SKM-1 (cell line): Measurements from ENCODE around the gene NAALADL2.
"Not testable (repeated sequence)": the region's sequence is repeated elsewhere in the genome, so short reads cannot be mapped to it uniquely, and the experiment has no call there.

Source experiments
- DNase-seq: peaks from one replicate; lab custom pipeline; 2025; ENCODE audit not compliant: unreplicated experiment; lab: John Stamatoyannopoulos, UW

NAALADL2 gene

DNA sequence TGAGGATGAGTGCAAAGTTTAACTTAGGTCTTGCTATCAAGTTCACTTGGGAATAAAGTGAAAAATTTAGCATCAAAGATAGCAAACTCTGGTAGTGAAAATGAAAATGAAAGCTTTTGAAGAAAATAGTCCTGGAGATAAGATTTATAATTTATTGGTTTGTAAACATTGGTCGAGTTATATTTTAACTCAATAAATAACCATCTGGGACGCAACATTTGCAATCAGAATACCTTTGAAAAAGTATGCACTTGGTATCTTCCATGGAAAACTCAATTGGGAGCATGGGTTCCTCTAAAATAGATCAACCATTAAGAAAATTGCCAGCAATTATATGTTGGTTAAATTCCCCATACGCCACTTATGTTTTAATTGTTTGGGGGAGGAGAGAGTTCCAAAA is 209.5 kb downstream of the NAALADL2 start:
- DNase-seq = no peak

DNA sequence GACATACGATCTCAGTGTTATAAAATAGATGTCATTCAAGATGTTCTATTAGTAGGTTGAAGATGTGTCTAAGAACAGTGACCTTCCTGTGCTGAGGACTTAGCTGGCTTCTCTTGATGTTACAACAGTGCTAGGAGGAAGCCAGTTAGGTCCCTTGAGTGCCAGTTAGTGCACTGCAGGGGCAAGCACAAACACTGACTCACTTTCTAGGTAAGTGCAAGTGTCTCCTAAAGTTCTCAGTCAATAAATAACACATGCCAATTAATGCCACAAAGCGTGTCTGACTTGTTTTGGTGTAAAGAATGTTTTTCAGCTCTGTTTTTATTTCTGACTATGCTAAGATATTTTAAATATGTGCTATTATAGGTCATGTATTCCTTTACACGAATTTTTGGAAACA is 211.8 kb downstream of the NAALADL2 start:
- no peak for DNase-seq

DNA sequence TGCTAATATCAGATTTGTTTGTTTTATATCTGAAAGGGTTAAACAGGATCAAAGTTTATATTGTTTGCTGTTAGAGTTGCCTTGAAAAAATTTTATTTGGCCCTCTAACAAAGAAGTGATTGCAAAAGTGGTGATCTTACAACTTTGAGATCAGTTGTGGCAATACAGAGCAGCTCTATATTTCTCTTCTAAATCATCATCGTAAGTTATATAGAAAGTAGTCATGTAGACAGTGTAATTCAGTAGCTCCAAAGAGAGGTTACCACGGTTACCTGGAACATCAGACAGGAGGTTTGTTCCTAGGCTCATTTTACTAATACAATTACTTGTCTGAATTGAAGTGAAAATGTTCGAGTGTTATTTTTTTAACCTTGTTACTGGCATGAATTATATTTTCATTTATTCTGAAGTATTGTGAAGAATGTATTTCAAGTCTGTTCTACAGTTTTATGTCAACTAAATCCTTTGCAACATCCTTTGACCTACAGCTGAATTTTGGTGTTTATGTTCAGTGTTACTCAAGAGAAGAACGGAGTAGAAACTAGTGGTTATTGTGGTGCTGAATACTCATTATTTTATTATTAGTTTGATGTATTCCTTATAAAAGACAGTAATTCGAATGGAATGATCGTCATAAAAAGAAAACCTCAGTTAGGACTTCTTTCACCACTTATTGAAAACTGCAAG is 214.2 kb downstream of the NAALADL2 start:
- DNase-seq = no peak

DNA sequence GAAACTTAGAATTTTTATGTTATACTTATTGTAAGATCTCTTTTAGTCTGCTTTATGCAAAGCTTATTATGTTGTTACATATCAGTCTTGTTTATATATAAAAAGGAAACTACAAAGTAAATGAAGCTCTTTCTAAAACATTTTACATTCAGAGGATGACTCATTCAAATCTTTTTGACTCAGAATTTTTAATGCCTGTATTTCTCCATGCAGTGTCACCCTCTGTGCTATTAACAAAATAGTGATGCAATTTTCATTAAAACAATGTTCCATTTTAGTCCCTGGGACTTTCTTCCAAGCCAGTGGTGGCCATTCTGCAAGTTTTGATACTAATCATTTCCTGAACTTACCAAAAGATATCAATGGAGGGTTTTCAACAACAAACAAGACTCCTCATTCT is 216.1 kb downstream of the NAALADL2 start:
- DNase-seq = no peak

DNA sequence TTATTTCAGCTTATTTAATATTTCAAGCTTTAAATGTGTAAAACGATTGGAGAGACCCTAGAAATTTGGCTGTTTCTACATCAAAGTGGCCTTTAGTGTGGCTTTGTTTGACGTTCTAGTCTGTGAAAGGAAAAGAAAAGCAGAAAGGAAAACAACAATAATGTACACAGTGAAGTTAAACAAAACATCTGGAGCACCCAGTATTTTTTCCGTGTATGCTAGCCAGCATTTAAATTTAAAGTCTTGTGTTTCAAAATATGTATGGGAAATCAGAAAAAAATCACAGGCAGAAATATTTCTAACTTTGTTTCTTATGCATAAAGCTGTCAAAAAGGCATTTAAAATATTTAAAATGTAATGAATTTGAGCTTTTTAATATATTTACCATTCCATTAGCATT is 218.1 kb downstream of the NAALADL2 start:
- no peak for DNase-seq

DNA sequence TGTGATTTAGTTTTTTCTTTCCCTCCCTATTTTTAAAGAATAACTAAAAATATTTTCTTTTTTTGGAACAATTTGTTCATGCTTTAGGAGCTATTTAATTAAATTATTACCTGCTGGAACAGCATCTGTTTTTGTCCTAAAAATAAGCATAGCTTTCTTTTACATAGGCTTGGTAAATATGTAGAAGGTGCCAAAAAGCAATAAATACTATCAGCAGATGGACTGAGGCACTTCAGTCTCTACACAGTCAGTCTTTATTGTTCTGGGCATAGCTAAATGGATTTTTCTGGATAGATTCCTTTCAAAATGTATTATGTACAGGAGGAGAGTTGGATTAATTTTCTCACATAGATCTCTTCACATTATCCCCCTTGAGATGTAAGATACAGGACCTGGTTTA is 223.5 kb downstream of the NAALADL2 start:
- no peak for DNase-seq

DNA sequence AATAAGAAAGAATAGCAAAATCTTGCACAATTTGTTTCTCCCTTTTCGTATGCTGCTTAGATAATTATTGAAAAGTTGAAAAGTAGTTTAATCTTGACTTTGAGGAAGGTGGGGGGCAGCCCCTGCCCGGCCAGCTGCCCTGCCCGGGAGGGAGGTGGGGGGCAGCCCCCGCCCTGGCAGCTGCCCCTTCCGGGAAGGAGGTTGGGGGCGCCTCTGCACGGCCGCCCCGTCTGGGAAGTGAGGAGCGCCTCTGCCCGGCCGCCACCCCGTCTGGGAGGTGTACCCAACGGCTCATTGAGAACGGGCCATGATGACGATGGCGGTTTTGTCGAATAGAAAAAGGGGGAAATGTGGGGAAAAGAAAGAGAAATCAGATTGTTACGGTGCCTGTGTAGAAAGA is 228.0 kb downstream of the NAALADL2 start:
- not testable (repeated sequence) for DNase-seq

DNA sequence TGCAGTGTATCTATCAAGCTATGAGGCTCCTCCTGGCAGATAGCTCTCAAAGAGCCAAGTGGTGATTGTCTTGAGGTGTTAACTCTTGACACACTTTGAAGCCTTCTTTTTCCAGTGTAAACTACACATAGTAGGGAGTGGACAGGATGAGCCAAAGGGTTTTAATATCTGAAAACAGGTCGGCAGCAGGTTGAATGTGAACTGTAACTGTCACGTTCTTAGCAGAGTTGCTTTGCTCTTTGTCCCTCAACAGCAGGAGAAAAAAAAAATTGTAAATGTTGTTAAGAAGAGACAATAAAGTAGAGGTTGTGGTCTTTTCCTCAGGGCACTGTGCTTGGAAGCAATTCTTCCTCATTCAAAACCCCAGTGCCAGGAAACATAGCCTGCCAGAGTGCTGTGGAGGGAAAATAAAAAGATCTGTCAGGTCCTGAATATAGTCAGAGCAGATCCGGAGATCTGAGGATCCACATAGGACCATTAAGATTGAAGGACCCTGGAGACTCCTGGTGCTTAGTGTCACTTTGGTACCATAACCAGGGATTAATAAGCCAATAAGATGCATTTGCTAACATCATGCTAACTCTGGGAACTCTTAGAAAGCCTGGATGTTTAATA is 229.7 kb downstream of the NAALADL2 start:
- DNase-seq = no peak

DNA sequence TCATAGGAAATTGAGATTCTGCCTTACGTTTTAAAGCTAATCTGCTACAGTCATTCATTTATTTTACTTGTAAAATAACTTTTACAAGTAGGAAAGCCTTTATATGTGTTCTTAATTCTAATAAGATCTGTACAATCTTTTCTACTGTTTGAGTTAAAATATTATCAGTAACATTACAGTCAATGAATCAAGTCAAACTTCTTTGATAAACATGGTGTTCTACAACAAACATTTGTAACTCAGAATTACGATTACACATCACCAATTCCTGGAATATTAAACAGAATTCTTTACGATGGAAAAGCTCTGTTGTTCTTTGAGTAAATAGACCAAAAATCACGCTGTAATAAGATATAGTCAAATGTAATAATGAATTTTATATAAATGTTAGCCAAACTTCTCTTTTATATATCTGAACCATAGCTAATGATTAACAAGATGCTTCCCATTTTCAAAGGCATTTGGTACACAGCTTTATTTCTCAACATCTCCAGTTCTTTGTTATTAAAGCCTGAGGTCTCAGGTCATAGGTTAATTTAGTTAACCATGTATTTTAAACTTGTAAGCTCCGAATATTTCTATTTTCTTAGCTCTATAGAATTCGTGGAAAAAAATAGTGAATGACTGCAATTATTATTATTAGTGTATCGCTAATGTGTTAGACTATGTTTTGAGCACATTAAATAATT is 232.4 kb downstream of the NAALADL2 start:
- no peak for DNase-seq

DNA sequence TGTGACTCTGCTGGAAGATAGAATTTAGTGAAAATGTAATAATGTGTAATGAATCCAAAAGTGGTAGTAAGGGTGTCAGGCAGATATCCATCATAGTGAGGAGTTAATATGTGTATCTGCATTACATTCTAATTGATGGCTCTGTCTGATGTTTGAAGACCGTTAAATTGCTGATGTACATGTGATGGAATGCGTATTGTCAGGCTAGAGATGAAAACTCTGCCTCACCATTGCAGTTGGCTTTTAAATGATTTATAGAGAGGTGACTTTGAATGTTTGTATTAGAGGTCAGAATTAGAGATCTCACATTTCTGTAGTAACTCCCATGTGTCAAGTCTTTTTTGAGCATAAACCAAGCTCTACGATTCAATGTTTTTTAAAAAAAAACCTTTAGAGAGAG is 234.6 kb downstream of the NAALADL2 start:
- no peak for DNase-seq

DNA sequence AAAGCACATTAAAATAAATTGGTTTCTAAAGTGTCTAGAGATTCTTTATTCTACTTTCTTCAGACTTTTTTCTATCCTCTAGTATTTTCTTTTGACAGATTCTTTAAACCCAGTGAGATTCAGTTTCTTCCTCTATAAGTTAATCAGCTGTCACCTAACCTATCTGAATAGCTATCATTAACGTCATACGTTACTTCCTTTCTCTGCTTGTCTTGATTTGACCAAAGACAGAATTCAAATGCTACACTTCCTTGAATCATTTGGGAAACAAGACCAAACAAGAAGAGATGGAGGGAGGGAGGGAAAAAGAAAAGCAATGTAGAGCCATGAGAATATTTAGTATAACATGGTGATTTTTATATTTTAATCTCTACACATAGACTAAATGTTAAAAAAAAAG is 235.2 kb downstream of the NAALADL2 start:
- DNase-seq = no peak

DNA sequence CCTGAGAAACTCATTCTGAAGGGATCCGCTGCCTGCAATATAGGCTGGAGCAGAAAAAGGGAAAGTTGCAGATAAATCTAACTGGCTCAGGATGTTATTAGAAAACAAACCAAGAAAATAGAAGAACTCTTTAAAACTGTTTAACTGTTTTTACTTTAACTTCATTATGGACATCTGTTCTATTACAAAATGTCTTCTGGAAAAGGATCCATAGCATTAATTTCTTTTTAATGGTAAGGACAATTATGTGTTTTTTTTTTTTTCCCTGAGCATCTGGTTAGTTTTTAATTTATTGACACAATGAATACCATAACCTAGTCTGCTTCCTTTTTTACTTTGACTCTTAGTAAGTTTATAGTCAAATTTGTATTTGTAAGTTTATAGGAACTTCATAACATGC is 239.5 kb downstream of the NAALADL2 start:
- no peak for DNase-seq

DNA sequence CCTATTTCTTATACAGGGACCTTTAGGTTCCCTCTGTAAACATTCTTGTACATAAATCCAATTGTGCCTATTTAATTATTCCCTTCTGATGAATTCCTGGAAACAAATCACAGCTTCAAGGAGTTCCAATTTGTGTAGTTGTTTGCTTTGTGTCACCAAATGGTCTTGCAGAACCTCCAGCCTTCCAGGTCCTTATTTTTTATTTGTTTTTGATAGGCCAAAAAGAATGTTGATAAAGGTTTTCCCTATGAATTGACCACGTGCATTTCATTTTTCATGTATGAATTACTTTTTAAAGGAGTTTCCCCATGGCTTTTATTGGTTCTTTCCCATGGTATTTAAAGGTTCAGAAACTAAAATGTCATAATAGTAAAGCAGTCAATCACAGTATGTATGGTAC is 243.0 kb downstream of the NAALADL2 start:
- DNase-seq = no peak

DNA sequence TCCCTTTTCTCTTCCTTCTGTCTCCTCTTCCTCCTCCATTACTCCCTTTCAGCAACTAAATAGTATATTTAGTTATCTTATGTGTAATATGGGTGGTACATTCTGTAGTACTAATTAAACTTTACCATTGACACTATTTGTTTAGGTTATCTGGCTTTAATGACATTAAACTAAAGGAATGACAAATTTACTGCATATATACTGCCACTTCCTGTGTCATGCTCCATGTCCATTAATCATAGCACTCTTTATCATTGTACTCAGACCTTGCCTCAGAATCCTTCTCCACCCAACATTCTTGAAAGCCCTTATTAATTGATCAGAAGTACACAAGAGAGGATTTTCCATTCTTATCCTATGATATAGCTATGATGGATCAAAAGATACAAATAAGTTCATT is 244.2 kb downstream of the NAALADL2 start:
- DNase-seq = no peak

DNA sequence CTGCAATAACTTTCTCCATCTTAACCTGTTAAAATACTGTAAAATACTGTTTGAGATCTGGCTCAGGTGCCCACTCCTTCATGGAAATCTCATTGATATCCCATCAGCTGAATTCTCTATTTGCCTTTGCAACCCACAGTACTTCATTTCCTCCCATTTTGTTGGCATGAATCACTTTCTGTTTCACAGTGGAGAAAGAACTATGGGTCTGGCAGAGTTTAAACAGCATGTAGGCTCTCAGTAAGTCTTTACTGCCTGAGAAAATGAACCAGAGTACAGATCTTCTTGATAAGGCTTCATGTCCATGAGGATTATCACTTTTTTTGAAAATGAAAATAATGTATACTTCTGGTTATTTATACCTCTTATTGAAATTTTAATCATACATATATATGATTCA is 245.9 kb downstream of the NAALADL2 start:
- no peak for DNase-seq

DNA sequence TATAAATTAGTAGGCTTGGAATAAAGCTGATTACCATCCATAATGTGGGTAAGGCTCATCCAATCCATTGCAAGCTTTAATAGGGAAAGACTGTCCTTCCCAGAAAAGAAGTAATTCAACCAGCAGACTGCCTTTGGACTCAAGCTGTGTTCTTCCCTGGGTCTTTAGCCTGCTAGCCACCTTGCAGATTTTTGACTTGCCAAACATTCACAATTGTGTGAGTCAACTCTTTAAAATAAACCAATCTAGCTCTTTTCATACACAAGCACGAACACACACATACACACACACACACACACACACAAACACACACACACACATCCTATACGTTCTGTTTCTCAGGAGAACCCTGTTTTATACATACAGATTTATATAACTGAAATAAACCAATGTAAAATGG is 248.1 kb downstream of the NAALADL2 start:
- DNase-seq = no peak

DNA sequence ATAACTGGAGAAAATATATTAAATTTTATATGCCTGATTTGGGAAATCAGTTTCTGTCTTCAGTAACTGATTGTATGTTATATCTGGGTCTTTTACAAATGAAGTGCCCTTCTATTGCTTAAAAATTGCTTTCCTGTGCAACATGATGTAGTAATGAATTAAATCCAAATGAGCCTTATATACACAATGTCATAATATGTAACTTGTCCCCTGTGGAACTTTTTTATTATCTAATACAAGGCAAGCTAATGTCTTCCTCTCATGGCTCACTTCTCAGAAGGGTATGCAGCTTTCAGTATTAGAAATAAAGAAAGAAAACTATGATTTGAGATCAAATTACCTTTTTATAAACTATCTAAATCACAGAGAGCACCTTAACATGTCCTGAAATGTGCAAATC is 248.9 kb downstream of the NAALADL2 start:
- no peak for DNase-seq

DNA sequence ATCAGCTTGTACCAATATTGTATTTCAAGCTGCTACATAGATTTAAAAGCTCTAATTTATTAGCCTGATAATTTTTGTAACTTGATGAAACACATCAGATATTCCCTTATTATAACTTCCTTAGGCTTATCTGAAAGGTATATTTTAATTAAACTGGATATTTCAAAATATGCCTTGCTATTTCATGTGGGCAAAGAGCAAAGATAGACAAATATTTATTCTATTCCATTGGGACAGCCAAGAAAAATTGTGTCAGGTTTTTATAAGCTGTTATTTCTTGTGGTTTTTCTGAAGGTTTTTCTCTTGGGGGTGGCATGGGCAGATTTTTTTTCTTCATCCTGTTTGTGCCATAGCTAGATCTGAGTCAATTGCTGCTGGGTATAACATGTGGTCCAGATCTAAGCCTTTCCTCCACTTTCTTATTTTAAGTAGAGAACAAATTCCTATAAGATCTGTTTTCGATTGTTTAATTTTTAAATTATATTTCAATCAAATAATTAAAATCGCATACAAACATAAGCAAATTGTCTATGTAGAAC is 249.5 kb downstream of the NAALADL2 start:
- DNase-seq = no peak

DNA sequence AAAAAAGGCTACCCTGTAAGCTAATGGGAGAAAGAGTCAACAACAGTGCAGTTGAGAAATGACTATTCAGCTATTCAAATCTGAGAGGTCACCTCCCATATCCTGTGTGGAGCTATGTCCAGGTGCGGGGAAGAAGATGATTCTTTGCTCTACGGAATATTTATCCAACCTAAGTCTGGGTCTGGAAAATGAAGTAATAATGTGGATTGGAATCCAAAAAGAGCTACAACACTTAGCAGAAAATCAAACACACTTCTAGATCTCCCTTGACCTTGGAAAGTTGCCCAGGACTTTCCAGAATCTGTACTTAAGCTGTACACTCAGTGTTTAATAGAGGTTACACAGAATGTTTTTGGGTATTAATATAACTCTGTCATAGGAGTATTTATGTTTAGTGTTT is 251.9 kb downstream of the NAALADL2 start:
- no peak for DNase-seq

DNA sequence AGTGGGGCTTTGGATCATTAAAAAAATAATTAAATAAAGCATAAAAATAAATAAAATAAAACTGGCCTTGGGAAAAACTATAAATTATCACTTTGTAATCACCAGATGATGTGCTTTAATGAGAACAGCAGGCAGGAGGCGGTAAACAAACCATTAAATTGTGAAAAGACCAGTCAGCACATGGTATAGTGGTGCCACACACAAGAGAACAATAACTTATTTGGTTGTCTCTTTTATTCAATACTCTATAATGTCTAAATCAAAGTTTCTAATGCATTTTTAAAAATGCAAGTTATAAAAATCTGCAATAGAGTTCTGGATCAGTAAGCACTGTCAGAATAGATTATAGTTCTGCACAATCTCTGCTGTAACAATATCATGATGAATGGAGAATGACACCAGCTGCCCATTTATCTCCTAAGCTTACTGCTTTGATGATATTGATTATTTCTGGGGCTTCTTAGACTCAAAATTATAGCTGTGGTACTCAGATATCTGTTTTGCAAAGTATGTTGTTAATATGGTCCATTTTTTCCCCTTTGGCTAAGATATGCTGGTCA is 259.3 kb downstream of the NAALADL2 start:
- DNase-seq = no peak

DNA sequence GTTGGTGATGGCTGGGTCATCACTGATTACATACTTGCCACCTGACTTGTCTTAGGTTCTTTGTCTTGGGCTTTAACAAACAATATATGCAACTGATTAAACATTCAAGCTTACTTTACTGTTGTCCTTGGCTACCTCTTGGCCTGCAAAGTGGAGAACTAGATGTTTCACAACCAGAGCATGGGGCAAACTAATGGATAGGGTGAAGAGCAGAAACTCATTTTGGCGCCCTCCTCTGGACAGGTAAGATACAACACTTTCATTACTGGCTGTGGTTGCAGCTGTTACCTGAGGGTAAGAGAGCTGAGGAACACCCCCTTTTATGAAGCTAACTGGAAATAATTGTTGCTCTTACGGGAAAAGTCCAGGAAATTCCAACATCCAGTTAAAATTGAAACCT is 262.1 kb downstream of the NAALADL2 start:
- DNase-seq = no peak

DNA sequence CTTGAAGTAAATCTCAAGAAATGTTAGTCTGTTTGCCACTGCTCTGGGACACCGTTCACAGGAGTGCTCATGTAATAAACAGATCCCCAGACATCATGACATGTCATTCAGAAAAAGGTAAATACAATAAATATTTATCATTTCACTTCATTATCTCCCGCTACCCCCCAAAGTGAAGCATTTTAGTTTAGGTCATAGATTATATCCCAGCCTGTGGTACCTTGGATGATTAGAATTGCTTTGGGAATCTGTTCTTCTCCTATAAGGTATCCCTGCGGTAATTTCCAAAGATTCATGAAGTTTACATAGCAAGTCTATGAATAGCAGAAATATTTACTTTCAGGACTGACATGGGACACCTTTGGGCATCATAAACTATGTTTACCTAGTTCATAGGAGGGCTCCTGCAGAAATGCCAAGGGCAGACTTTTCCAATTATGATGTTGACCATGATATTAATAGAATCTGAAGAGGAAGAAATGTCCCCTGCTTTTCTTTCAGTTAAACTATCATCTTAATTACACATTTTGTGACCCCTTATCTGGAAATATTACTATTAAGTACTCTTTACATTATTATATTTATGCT is 268.0 kb downstream of the NAALADL2 start:
- DNase-seq = no peak
